ENCODE measurements around the gene ZDHHC20. TPM values are rescaled to one million over a fixed set of nuclear protein-coding genes. Genes with fewer than 3 reads are reported as not detected.

Gene ZDHHC20
- total RNA-seq, 2 donors from 2014 or later: 85.2 to 94.1 TPM

- H3K27me3 ChIP-seq (ENCODE audit: control insufficient read depth, insufficient read depth, low read length, poor library complexity, severe bottlenecking): no peaks in the 10 kb centered on the region
- H3K36me3 ChIP-seq (ENCODE audit: control insufficient read depth, insufficient read depth, low read length): peaks cover 63% of the 10 kb centered on the region
- Mint-ChIP-seq H3K27ac (no peak overlapping the region), H3K9me3 (peaks cover 10% of the 10 kb centered on the region), H3K4me3 (no peak overlapping the region), H3K4me1 (no peaks in the 10 kb centered on the region), H3K27me3 (ENCODE audit: insufficient read depth) (no peaks in the 10 kb centered on the region), H3K36me3 (ENCODE audit: low read depth) (peaks cover 66% of the 10 kb centered on the region)
- DNase-seq: no peak
- no peaks in the 10 kb centered on the region for H3K4me1 ChIP-seq (ENCODE audit: control insufficient read depth, insufficient read depth, low read length)
- TF ChIP-seq, protein P1, sequence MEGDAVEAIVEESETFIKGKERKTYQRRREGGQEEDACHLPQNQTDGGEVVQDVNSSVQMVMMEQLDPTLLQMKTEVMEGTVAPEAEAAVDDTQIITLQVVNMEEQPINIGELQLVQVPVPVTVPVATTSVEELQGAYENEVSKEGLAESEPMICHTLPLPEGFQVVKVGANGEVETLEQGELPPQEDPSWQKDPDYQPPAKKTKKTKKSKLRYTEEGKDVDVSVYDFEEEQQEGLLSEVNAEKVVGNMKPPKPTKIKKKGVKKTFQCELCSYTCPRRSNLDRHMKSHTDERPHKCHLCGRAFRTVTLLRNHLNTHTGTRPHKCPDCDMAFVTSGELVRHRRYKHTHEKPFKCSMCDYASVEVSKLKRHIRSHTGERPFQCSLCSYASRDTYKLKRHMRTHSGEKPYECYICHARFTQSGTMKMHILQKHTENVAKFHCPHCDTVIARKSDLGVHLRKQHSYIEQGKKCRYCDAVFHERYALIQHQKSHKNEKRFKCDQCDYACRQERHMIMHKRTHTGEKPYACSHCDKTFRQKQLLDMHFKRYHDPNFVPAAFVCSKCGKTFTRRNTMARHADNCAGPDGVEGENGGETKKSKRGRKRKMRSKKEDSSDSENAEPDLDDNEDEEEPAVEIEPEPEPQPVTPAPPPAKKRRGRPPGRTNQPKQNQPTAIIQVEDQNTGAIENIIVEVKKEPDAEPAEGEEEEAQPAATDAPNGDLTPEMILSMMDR (conservative IDR thresholded peaks at IDR 0.05): no peak
- no peak overlapping the region for H3K9ac ChIP-seq (ENCODE audit: extremely low read depth, low read length, poor library complexity, severe bottlenecking)
- 92% methylated on average over 3 of the region's 3 CpGs; no CpG with 5 or more reads in 1 of the 2 experiments for WGBS, 2 experiments (ENCODE audit: insufficient coverage in 1 of 2, insufficient read length in 1 of 2)
- peaks cover 4% of the 10 kb centered on the region for H3K9me3 ChIP-seq (ENCODE audit: control insufficient read depth, low read length)
- no peak overlapping the region for H3K27ac ChIP-seq (ENCODE audit: low read depth, low read length)
- H3K4me3 ChIP-seq (ENCODE audit: low read length): no peak overlapping the region
Measured at GRCh38 chr13:21402586-21403307, 56.4 kb downstream of the ZDHHC20 start.

GRCh38 chr13:21399741-21400140 lies 59.4 kb downstream of the ZDHHC20 start:
- H3K4me3 Mint-ChIP-seq: no peak overlapping the region
- H3K27ac Mint-ChIP-seq: no peak overlapping the region
- H3K27ac ChIP-seq (ENCODE audit: low read depth, low read length): no peak overlapping the region
- peaks cover 64% of the 10 kb centered on the region for H3K36me3 ChIP-seq (ENCODE audit: control insufficient read depth, insufficient read depth, low read length)
- no peaks in the 10 kb centered on the region for H3K9me3 ChIP-seq (ENCODE audit: control insufficient read depth, low read length)
- no peak overlapping the region for H3K4me3 ChIP-seq (ENCODE audit: low read length)
- peaks cover 66% of the 10 kb centered on the region for H3K36me3 Mint-ChIP-seq (ENCODE audit: low read depth)
- no peaks in the 10 kb centered on the region for H3K27me3 Mint-ChIP-seq (ENCODE audit: insufficient read depth)
- DNase-seq: no peak
- H3K27me3 ChIP-seq (ENCODE audit: control insufficient read depth, insufficient read depth, low read length, poor library complexity, severe bottlenecking): no peaks in the 10 kb centered on the region
- H3K4me1 Mint-ChIP-seq: no peaks in the 10 kb centered on the region
- no peaks in the 10 kb centered on the region for H3K4me1 ChIP-seq (ENCODE audit: control insufficient read depth, insufficient read depth, low read length)
- TF ChIP-seq, protein P1 (conservative IDR thresholded peaks at IDR 0.05): no peak
- no peak overlapping the region for H3K9ac ChIP-seq (ENCODE audit: extremely low read depth, low read length, poor library complexity, severe bottlenecking)
- H3K9me3 Mint-ChIP-seq: no peaks in the 10 kb centered on the region
- WGBS, 2 experiments (ENCODE audit: insufficient coverage in 1 of 2, insufficient read length in 1 of 2): 92% methylated on average over 3 of the region's 3 CpGs; no CpG with 5 or more reads in 1 of the 2 experiments

DNA sequence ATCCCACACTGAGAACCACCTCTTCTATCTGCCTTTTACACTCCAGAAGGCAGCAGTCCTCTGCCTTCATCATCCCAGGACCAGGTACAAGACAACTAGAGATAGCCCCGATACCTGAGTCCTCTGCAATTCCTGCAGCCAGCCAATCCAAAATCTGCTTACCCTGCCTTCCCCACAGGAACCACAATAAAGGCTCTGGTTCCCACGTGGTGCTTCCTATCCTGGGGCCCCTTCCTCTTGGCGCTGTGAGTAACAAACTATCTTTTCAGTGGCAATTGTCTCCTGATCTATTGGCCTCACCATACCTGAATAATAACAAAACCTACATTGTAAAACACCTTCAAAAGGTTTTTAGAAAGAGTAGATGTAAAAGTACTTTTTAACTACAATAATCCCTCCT lies 63.1 kb downstream of the ZDHHC20 start:
- no peaks in the 10 kb centered on the region for H3K4me1 Mint-ChIP-seq
- WGBS, 2 experiments (ENCODE audit: insufficient coverage in 1 of 2, insufficient read length in 1 of 2): 89 to 92% methylated on average over 3 of the region's 3 CpGs
- no peak overlapping the region for H3K9ac ChIP-seq (ENCODE audit: extremely low read depth, low read length, poor library complexity, severe bottlenecking)
- H3K9me3 Mint-ChIP-seq: no peaks in the 10 kb centered on the region
- no peaks in the 10 kb centered on the region for H3K4me1 ChIP-seq (ENCODE audit: control insufficient read depth, insufficient read depth, low read length)
- no peak overlapping the region for H3K4me3 ChIP-seq (ENCODE audit: low read length)
- no peaks in the 10 kb centered on the region for H3K9me3 ChIP-seq (ENCODE audit: control insufficient read depth, low read length)
- TF ChIP-seq, protein P1 (conservative IDR thresholded peaks at IDR 0.05): no peak
- H3K27ac ChIP-seq (ENCODE audit: low read depth, low read length): no peak overlapping the region
- H3K36me3 Mint-ChIP-seq (ENCODE audit: low read depth): peaks cover 62% of the 10 kb centered on the region
- no peak overlapping the region for H3K27ac Mint-ChIP-seq
- H3K27me3 ChIP-seq (ENCODE audit: control insufficient read depth, insufficient read depth, low read length, poor library complexity, severe bottlenecking): no peaks in the 10 kb centered on the region
- peaks cover 61% of the 10 kb centered on the region for H3K36me3 ChIP-seq (ENCODE audit: control insufficient read depth, insufficient read depth, low read length)
- H3K27me3 Mint-ChIP-seq (ENCODE audit: insufficient read depth): no peaks in the 10 kb centered on the region
- DNase-seq: no peak
- no peak overlapping the region for H3K4me3 Mint-ChIP-seq

Data from endodermal cell (in vitro differentiated cells).